ENCODE results near the gene DDX56. TPM values are rescaled to one million over a fixed set of nuclear protein-coding genes. Genes with fewer than 3 reads are reported as not detected.

Gene DDX56
- polyA plus RNA-seq, 3 donors = 32.2 to 69.3 (median 33.9) TPM

DNA sequence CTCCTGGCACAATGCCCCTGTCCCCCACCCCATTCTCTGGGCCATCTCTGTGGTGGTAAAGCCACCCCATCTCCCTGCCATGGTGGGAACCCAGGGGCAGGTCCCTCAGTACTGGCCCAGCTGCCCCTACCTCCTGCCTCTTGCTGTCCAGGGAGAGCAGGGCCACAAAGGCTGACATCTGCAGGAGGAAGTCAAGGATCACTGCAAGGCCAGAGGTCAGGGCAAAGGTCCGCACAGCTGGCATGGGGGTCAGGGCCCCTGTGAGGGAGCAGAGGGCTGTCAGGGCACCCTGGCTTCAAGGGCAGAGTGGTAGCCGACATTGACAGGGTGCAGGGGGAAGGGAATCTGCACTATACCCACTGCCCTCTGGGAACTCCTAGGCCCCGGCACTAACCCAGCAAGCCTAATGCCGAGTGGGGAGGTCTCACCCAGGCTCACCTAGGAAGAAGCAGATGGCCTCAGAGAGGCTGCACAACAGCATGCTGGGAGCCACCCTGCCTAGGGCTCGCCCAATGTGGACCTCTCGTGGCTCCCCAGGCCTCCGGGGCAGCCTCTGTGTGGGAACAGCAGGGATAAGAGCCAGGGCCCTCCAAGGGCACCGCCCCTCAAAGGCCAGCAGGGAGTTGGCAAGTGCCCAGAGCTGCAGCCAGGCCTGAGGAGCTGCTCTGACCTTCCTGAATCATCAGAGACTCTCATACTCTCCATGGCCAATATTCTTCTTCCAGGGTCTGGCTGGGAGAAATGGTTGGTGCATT lies 40.2 kb downstream of the DDX56 start:
- DNase-seq = no peak
- H3K27me3 ChIP-seq (ENCODE audit: control insufficient read depth in 2 of 2, insufficient read depth in 2 of 2, low read length in 2 of 2) = no peaks in the 10 kb centered on the region
- no peaks in the 10 kb centered on the region for H4K20me1 ChIP-seq (ENCODE audit: insufficient read depth, low read length)
- Mint-ChIP-seq H3K9me3 (peaks cover 0 to 4% (median 0%) of the 10 kb centered on the region in 7 donors), H3K4me3 (no peak overlapping the region), H3K4me1 (no peaks in the 10 kb centered on the region), H3K27ac (no peak overlapping the region), H3K36me3 (no peaks in the 10 kb centered on the region), H3K27me3 (ENCODE audit: low read depth in 3 of 3) (peaks cover 2 to 6% (median 5%) of the 10 kb centered on the region in 3 donors)
- no peak overlapping the region for H3K27ac ChIP-seq (ENCODE audit: low read depth in 1 of 2, low read length in 2 of 2)
- intact Hi-C loops (cut with micrococcal nuclease) = no loop called here
- no peak overlapping the region for H3K4me3 ChIP-seq (replicated peaks in 1 of 3; ENCODE audit: low read depth in 2 of 3, low read length in 3 of 3)
- 94% methylated on average over 7 of the region's 8 CpGs for WGBS (ENCODE audit: insufficient coverage)
- H3K4me1 ChIP-seq (ENCODE audit: control insufficient read depth in 1 of 2, insufficient read depth in 2 of 2, low read length in 2 of 2) = no peaks in the 10 kb centered on the region
- H2AFZ ChIP-seq (ENCODE audit: insufficient read depth, low read depth, low read length, poor library complexity, severe bottlenecking) = no peak overlapping the region
- no peak overlapping the region for H3K9ac ChIP-seq (ENCODE audit: insufficient read depth, low read length, poor library complexity, severe bottlenecking)
- TF ChIP-seq, protein P1, sequence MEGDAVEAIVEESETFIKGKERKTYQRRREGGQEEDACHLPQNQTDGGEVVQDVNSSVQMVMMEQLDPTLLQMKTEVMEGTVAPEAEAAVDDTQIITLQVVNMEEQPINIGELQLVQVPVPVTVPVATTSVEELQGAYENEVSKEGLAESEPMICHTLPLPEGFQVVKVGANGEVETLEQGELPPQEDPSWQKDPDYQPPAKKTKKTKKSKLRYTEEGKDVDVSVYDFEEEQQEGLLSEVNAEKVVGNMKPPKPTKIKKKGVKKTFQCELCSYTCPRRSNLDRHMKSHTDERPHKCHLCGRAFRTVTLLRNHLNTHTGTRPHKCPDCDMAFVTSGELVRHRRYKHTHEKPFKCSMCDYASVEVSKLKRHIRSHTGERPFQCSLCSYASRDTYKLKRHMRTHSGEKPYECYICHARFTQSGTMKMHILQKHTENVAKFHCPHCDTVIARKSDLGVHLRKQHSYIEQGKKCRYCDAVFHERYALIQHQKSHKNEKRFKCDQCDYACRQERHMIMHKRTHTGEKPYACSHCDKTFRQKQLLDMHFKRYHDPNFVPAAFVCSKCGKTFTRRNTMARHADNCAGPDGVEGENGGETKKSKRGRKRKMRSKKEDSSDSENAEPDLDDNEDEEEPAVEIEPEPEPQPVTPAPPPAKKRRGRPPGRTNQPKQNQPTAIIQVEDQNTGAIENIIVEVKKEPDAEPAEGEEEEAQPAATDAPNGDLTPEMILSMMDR (IDR thresholded peaks at IDR 0.05) = no peak
- H3K36me3 ChIP-seq (replicated peaks in 1 of 2; ENCODE audit: control insufficient read depth in 1 of 2, insufficient read depth in 2 of 2, low read length in 2 of 2) = no peaks in the 10 kb centered on the region
- H3K79me2 ChIP-seq (ENCODE audit: insufficient read depth, low read length) = no peaks in the 10 kb centered on the region
- no peaks in the 10 kb centered on the region for H3K9me3 ChIP-seq (replicated peaks in 1 of 2; ENCODE audit: control insufficient read depth in 1 of 2, insufficient read depth in 1 of 2, low read length in 2 of 2)
- no peak overlapping the region for H3K4me2 ChIP-seq (replicated peaks; ENCODE audit: extremely low read depth, low read length, poor library complexity, severe bottlenecking)

DNA sequence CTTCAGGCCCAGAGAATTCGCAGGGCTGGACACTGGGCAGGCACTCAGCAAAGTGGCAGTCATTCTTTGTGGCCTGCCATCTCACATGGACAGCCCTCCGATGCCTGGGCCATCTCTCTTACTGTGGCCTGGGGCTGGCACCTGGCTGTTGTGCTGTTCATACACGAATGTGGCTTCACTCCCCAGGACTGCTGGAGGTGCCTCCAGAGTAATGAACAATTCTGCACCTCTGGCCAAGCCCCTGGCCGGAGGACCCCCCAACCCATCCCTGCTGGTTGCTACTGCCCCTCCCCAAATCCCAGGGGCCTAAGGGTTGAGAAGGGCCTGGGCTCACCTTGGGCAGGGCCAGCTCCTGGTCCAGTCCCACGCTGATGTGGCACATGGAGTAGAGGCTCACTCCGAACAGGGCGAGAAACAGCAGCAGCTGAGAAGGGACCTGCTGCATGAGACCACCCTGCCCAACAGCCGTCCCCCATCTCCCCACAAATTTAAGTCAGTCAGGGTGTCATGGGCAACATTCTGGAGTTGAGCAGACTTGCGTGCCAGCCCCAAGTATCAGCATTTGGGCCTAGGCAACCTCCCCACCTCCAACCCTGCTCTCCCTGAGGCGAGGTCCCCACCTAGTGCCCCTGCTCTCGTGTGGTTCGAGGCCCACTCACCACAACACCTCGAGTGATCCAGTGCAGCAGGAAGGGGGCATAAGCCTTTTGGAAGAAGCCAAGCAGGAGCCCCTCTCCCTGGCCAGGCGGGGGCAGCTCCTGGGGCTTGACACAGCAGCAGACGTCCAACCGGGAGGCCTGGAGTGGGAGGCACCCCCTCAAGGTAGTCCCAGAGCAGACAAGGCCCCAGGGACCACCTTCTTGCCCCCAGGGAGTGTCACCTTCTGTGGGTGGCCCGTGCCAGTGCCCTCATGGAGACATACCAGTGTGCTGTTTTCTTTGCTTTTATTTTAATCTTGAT lies 42.0 kb downstream of the DDX56 start:
- H3K4me2 ChIP-seq (replicated peaks; ENCODE audit: extremely low read depth, low read length, poor library complexity, severe bottlenecking) = no peak overlapping the region
- no peaks in the 10 kb centered on the region for H3K4me1 Mint-ChIP-seq
- no peak overlapping the region for H3K27ac ChIP-seq (ENCODE audit: low read depth in 1 of 2, low read length in 2 of 2)
- TF ChIP-seq, protein P1 (IDR thresholded peaks at IDR 0.05) = no peak
- H3K36me3 Mint-ChIP-seq = no peaks in the 10 kb centered on the region
- H3K9ac ChIP-seq (ENCODE audit: insufficient read depth, low read length, poor library complexity, severe bottlenecking) = no peak overlapping the region
- H3K9me3 Mint-ChIP-seq = peaks cover 3 to 17% (median 10%) of the 10 kb centered on the region in 7 donors
- no peak for DNase-seq
- H3K27ac Mint-ChIP-seq = peak overlapping the region in 1 of 7 donors; percentile 37
- H3K4me3 ChIP-seq (replicated peaks in 1 of 3; ENCODE audit: low read depth in 2 of 3, low read length in 3 of 3) = no peak overlapping the region
- 92% methylated on average over 14 of the region's 17 CpGs for WGBS (ENCODE audit: insufficient coverage)
- peaks cover 4 to 6% (median 5%) of the 10 kb centered on the region in 3 donors for H3K27me3 Mint-ChIP-seq (ENCODE audit: low read depth in 3 of 3)
- H3K79me2 ChIP-seq (ENCODE audit: insufficient read depth, low read length) = no peaks in the 10 kb centered on the region
- no peaks in the 10 kb centered on the region for H4K20me1 ChIP-seq (ENCODE audit: insufficient read depth, low read length)
- intact Hi-C loops (cut with micrococcal nuclease) = no loop called here
- no peak overlapping the region for H2AFZ ChIP-seq (ENCODE audit: insufficient read depth, low read depth, low read length, poor library complexity, severe bottlenecking)
- H3K4me1 ChIP-seq (ENCODE audit: control insufficient read depth in 1 of 2, insufficient read depth in 2 of 2, low read length in 2 of 2) = no peaks in the 10 kb centered on the region
- H3K27me3 ChIP-seq (ENCODE audit: control insufficient read depth in 2 of 2, insufficient read depth in 2 of 2, low read length in 2 of 2) = no peaks in the 10 kb centered on the region
- H3K9me3 ChIP-seq (replicated peaks in 1 of 2; ENCODE audit: control insufficient read depth in 1 of 2, insufficient read depth in 1 of 2, low read length in 2 of 2) = peaks cover 5 to 13% of the 10 kb centered on the region in 2 donors
- H3K36me3 ChIP-seq (replicated peaks in 1 of 2; ENCODE audit: control insufficient read depth in 1 of 2, insufficient read depth in 2 of 2, low read length in 2 of 2) = no peaks in the 10 kb centered on the region
- H3K4me3 Mint-ChIP-seq = no peak overlapping the region

Measured in CD14-positive monocyte (primary cell).